Stimulated activated memory B cell treated with anti-CD40 and anti-IgM and Interleukin-4, amounts not matched to agents 10 μg/mL and 1 μg/mL and 100 μg/mL, for 72 hours (primary cell): ENCODE measurements around the gene CCDC88C.

Source experiments
- ATAC-seq: fragments of 150-1000 bp; cut with Tn5 transposase; 2 replicates; pipeline ENCODE4 v1.10.0; 2021
- H3K27ac Mint-ChIP-seq: one replicate; pipeline ENCODE4 v1.8.0; 2022; ENCODE audit warnings: mild to moderate bottlenecking, mixed read lengths
- H3K27me3 Mint-ChIP-seq: one replicate; pipeline ENCODE4 v1.8.0; 2022; ENCODE audit warnings: mixed read lengths
- H3K36me3 Mint-ChIP-seq: one replicate; pipeline ENCODE4 v1.8.0; 2022; ENCODE audit warnings: mixed read lengths
- H3K4me1 Mint-ChIP-seq: one replicate; pipeline ENCODE4 v1.8.0; 2022; ENCODE audit warnings: mixed read lengths
- H3K4me3 Mint-ChIP-seq: one replicate; pipeline ENCODE4 v1.8.0; 2022; ENCODE audit warnings: mild to moderate bottlenecking, moderate library complexity, mixed read lengths
- H3K9me3 Mint-ChIP-seq: one replicate; pipeline ENCODE4 v1.8.0; 2022; ENCODE audit warnings: mixed read lengths

The CCDC88C gene

GRCh38 chr14:91264151-91265150 is 153.2 kb downstream of the CCDC88C start:
- peaks cover 32% of the 10 kb centered on the region for H3K4me1 Mint-ChIP-seq

GRCh38 chr14:91263329-91263728 is 154.3 kb downstream of the CCDC88C start:
- peaks cover 25% of the 10 kb centered on the region for H3K4me1 Mint-ChIP-seq

More at GRCh38 chr14:91264151-91265150, 153.2 kb downstream of the CCDC88C start:
- Mint-ChIP-seq H3K4me3 (peak overlapping the region; percentile 63), H3K36me3 (peaks cover 21% of the 10 kb centered on the region), H3K27ac (no peak overlapping the region), H3K9me3 (peaks cover 3% of the 10 kb centered on the region), H3K27me3 (peaks cover 16% of the 10 kb centered on the region)
- peak; percentile 60 for ATAC-seq

GRCh38 chr14:91261986-91262549 is 155.6 kb downstream of the CCDC88C start:
- ATAC-seq, result no peak
- Mint-ChIP-seq H3K4me1 (peaks cover 28% of the 10 kb centered on the region), H3K9me3 (peaks cover 3% of the 10 kb centered on the region), H3K36me3 (no peaks in the 10 kb centered on the region), H3K27me3 (peaks cover 16% of the 10 kb centered on the region), H3K4me3 (no peak overlapping the region), H3K27ac (no peak overlapping the region)

More at GRCh38 chr14:91263329-91263728, 154.3 kb downstream of the CCDC88C start:
- H3K9me3 Mint-ChIP-seq, result peaks cover 3% of the 10 kb centered on the region
- peaks cover 16% of the 10 kb centered on the region for H3K27me3 Mint-ChIP-seq
- H3K27ac Mint-ChIP-seq, result no peak overlapping the region
- no peak for ATAC-seq
- H3K36me3 Mint-ChIP-seq, result peaks cover 12% of the 10 kb centered on the region
- H3K4me3 Mint-ChIP-seq, result no peak overlapping the region

- no peak for ATAC-seq
- Mint-ChIP-seq H3K4me3 (no peak overlapping the region), H3K36me3 (no peaks in the 10 kb centered on the region), H3K4me1 (peaks cover 28% of the 10 kb centered on the region), H3K27me3 (peaks cover 16% of the 10 kb centered on the region), H3K9me3 (peaks cover 3% of the 10 kb centered on the region), H3K27ac (no peak overlapping the region)
Observed at GRCh38 chr14:91261115-91261514, 156.5 kb downstream of the CCDC88C start.

- H3K9me3 Mint-ChIP-seq, result peaks cover 3% of the 10 kb centered on the region
- peaks cover 21% of the 10 kb centered on the region for H3K4me1 Mint-ChIP-seq
- no peak overlapping the region for H3K4me3 Mint-ChIP-seq
- H3K27me3 Mint-ChIP-seq, result peaks cover 3% of the 10 kb centered on the region
- H3K36me3 Mint-ChIP-seq, result no peaks in the 10 kb centered on the region
- H3K27ac Mint-ChIP-seq, result no peak overlapping the region
- ATAC-seq, result no peak
Observed at GRCh38 chr14:91258876-91259275, 158.7 kb downstream of the CCDC88C start.

GRCh38 chr14:91258011-91258618 is 159.5 kb downstream of the CCDC88C start:
- Mint-ChIP-seq H3K4me1 (peaks cover 23% of the 10 kb centered on the region), H3K4me3 (no peak overlapping the region), H3K27ac (peak overlapping the region; percentile 2), H3K27me3 (no peaks in the 10 kb centered on the region), H3K36me3 (no peaks in the 10 kb centered on the region), H3K9me3 (peaks cover 3% of the 10 kb centered on the region)
- no peak for ATAC-seq

GRCh38 chr14:91257328-91258010 is 160.2 kb downstream of the CCDC88C start:
- ATAC-seq, result no peak
- Mint-ChIP-seq H3K4me1 (peaks cover 28% of the 10 kb centered on the region), H3K27ac (peak overlapping the region; percentile 2), H3K9me3 (peaks cover 3% of the 10 kb centered on the region), H3K36me3 (no peaks in the 10 kb centered on the region), H3K27me3 (no peaks in the 10 kb centered on the region), H3K4me3 (no peak overlapping the region)

GRCh38 chr14:91256661-91257060 is 161.0 kb downstream of the CCDC88C start:
- H3K27me3 Mint-ChIP-seq, result no peaks in the 10 kb centered on the region
- no peak for ATAC-seq
- no peak overlapping the region for H3K4me3 Mint-ChIP-seq
- peaks cover 36% of the 10 kb centered on the region for H3K4me1 Mint-ChIP-seq
- no peak overlapping the region for H3K27ac Mint-ChIP-seq
- H3K9me3 Mint-ChIP-seq, result peaks cover 3% of the 10 kb centered on the region
- H3K36me3 Mint-ChIP-seq, result no peaks in the 10 kb centered on the region

- Mint-ChIP-seq H3K27me3 (no peaks in the 10 kb centered on the region), H3K4me3 (no peak overlapping the region)
Observed at GRCh38 chr14:91255026-91255695, 162.5 kb downstream of the CCDC88C start.

GRCh38 chr14:91254461-91254860 is 163.2 kb downstream of the CCDC88C start:
- no peaks in the 10 kb centered on the region for H3K27me3 Mint-ChIP-seq
- H3K27ac Mint-ChIP-seq, result peak overlapping the region; percentile 78
- H3K36me3 Mint-ChIP-seq, result no peaks in the 10 kb centered on the region
- no peaks in the 10 kb centered on the region for H3K9me3 Mint-ChIP-seq
- ATAC-seq, result no peak
- H3K4me1 Mint-ChIP-seq, result peaks cover 56% of the 10 kb centered on the region
- H3K4me3 Mint-ChIP-seq, result peak overlapping the region; percentile 75

More at GRCh38 chr14:91255026-91255695, 162.5 kb downstream of the CCDC88C start:
- peaks cover 49% of the 10 kb centered on the region for H3K4me1 Mint-ChIP-seq
- no peak for ATAC-seq
- H3K36me3 Mint-ChIP-seq, result no peaks in the 10 kb centered on the region
- peak overlapping the region; percentile 78 for H3K27ac Mint-ChIP-seq
- H3K9me3 Mint-ChIP-seq, result no peaks in the 10 kb centered on the region

- Mint-ChIP-seq H3K4me3 (peak overlapping the region; percentile 75), H3K27ac (peak overlapping the region; percentile 78), H3K9me3 (no peaks in the 10 kb centered on the region), H3K27me3 (no peaks in the 10 kb centered on the region), H3K36me3 (no peaks in the 10 kb centered on the region), H3K4me1 (peaks cover 59% of the 10 kb centered on the region)
- no peak for ATAC-seq
Observed at GRCh38 chr14:91253795-91254323, 163.8 kb downstream of the CCDC88C start.

GRCh38 chr14:91252871-91253794 is 164.5 kb downstream of the CCDC88C start:
- Mint-ChIP-seq H3K4me3 (peak overlapping the region; percentile 77), H3K36me3 (no peaks in the 10 kb centered on the region), H3K9me3 (no peaks in the 10 kb centered on the region), H3K27ac (peak overlapping the region; percentile 78), H3K4me1 (peaks cover 57% of the 10 kb centered on the region), H3K27me3 (no peaks in the 10 kb centered on the region)
- ATAC-seq, result peak; percentile 62

- Mint-ChIP-seq H3K36me3 (no peaks in the 10 kb centered on the region), H3K9me3 (peaks cover 4% of the 10 kb centered on the region), H3K27ac (peak overlapping the region; percentile 79), H3K4me1 (peaks cover 55% of the 10 kb centered on the region), H3K4me3 (no peak overlapping the region), H3K27me3 (no peaks in the 10 kb centered on the region)
- ATAC-seq, result no peak
Observed at GRCh38 chr14:91250912-91251311, 166.7 kb downstream of the CCDC88C start.
